ENCODE results near the gene BRINP1. TPM values are rescaled to one million over a fixed set of nuclear protein-coding genes. Genes with fewer than 3 reads are reported as not detected.

BRINP1 gene
- total and polyA plus RNA-seq, 2 of the 8 experiments (the other 6 are each of a cell fraction or from before 2014, with no cell fraction given) = 19.5 to 20.5 TPM

DNA sequence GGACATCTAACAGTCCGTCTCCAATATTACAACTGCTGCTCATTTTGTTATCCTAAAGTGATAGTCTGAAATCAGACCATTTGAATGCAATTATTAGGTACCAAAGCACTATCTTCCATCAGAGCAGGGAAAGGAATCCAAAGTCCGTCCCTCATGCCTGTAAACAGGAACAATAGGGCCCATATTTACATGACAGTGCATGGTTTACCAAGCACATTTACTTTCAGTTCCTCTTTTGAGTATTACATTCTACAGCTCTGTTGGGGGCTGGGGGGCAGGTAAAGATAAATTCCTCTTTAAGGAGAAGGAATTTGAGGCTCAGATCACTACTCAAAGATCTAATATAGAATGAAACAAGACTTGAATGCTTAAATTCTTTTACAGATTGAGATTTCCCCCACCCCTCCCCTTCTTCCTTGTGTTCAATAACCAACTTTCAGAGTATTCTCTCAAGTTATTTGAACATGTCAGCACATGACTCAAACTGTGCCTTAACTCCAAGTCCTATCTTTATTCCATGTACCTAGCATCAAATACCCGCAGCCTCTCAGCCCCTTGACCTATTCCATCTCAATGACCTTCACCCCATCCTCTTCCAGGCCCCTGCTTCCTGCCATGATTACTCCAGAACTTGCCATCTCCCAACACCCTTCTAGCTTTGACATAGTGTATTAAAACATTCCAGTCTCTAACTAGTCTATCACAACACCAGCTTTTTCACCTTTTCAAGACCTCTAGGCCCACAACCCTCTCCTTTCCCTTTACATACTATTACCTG, 71.0 kb downstream of the BRINP1 start (continued):
- TF ChIP-seq SAP30 (IDR thresholded peaks at IDR 0.05; ENCODE audit: insufficient read depth, insufficient replicate concordance, low read length) (no peak), ZNF274 (IDR thresholded peaks at IDR 0.05; ENCODE audit: borderline replicate concordance, extremely low read depth, low read length) (no peak), ASH2L (IDR thresholded peaks at IDR 0.05; ENCODE audit: low read length) (peak; percentile 89), RNF2 (IDR thresholded peaks at IDR 0.05; ENCODE audit: borderline replicate concordance, low read depth, low read length, missing control alignments, poor library complexity, severe bottlenecking) (no peak), JUND (IDR thresholded peaks at IDR 0.05; ENCODE audit: low read length) (peak; percentile 63), YY1 (IDR thresholded peaks at IDR 0.05; ENCODE audit: low read depth, low read length) (0 out of 2 replicates have a peak, but pooled peaks have one; percentile 17), NANOG (IDR thresholded peaks at IDR 0.05; ENCODE audit: insufficient read depth, low read depth, low read length, poor library complexity, severe bottlenecking) (peak; percentile 87), TCF12 (IDR thresholded peaks at IDR 0.05; ENCODE audit: low read depth, low read length) (peak; percentile 66; the same call in 1 of the 2 replicates)
- TF ChIP-seq, protein P1, sequence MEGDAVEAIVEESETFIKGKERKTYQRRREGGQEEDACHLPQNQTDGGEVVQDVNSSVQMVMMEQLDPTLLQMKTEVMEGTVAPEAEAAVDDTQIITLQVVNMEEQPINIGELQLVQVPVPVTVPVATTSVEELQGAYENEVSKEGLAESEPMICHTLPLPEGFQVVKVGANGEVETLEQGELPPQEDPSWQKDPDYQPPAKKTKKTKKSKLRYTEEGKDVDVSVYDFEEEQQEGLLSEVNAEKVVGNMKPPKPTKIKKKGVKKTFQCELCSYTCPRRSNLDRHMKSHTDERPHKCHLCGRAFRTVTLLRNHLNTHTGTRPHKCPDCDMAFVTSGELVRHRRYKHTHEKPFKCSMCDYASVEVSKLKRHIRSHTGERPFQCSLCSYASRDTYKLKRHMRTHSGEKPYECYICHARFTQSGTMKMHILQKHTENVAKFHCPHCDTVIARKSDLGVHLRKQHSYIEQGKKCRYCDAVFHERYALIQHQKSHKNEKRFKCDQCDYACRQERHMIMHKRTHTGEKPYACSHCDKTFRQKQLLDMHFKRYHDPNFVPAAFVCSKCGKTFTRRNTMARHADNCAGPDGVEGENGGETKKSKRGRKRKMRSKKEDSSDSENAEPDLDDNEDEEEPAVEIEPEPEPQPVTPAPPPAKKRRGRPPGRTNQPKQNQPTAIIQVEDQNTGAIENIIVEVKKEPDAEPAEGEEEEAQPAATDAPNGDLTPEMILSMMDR (IDR thresholded peaks at IDR 0.05; ENCODE audit: control extremely low read depth in 1 of 3, insufficient read depth in 1 of 3, low read depth in 1 of 3, low read length in 3 of 3) = no peak
